HCT116 (cell line): ENCODE measurements around the gene SLC35F1. TPM values are rescaled to one million over a fixed set of nuclear protein-coding genes. Genes with fewer than 3 reads are reported as not detected.

ENCODE experiments used
- ATAC-seq: fragments of 200-7000 bp; cut with Tn5 transposase; 2 replicates; pipeline ENCODE4 v1.9.1; 2020; ENCODE audit warnings: mild to moderate bottlenecking, moderate library complexity
- BruUV-seq: library from RNA; stranded (reverse); fragments of 400-500 nt; replicated peaks from 2 replicates; lab custom pipeline; 2021; lab: Mats Ljungman, UMichigan
- CTCF ChIA-PET: fragments of 300-600 bp; sonication (Branson Sonifier 250); formaldehyde crosslinking; loops from one replicate; lab custom pipeline; 2021; ENCODE audit warnings: antibody characterized with exemption; lab: Charles Lee
- POLR2A ChIA-PET: fragments of 300-600, 350-600 bp; sonication (Branson Sonifier 250); formaldehyde crosslinking; loops from one replicate; lab custom pipeline; 2021; ENCODE audit warnings: antibody characterized with exemption; lab: Charles Lee
- RAD21 ChIA-PET, 2 experiments: fragments of 300-600 bp; sonication (Branson Sonifier 250); formaldehyde crosslinking; loops; one replicate each; lab custom pipeline; 2023; ENCODE audit warnings: low total read pairs in 2 of 2; ENCODE audit not compliant: uncharacterized antibody in 2 of 2, unreplicated experiment in 2 of 2, low non-redundant PET in 1 of 2; lab: Charles Lee
- DNase-seq: peaks from one replicate; pipeline ENCODE4 v3.0.0-alpha.2; 2010; ENCODE audit warnings: low read depth, low spot score
- H2AFZ ChIP-seq: fragments of 200-600 bp; shearing (Covaris generic), sonication (generic); 2 replicates; pipeline ENCODE4 v1.6.1; 2017; ENCODE audit warnings: low read depth, mixed run types, mixed read lengths, antibody characterized with exemption, low read length; ENCODE audit not compliant: poor library complexity, severe bottlenecking
- H3K27ac ChIP-seq: 2 replicates; pipeline ENCODE4 v1.5.1; 2012; ENCODE audit warnings: low read depth, low read length
- H3K27me3 ChIP-seq: fragments of 200-600 bp; sonication (generic); 2 replicates; pipeline ENCODE4 v1.6.1; 2016; ENCODE audit warnings: mixed run types, low read length, mixed read lengths; ENCODE audit not compliant: insufficient read depth
- H3K36me3 ChIP-seq, 2 experiments: fragments of 200-500 bp in 1 of 2; fragments of 200-600 bp in 1 of 2; sonication (Bioruptor generic) in 1 of 2; sonication (generic) in 1 of 2; 2 replicates each; pipeline versions ENCODE4 v1.5.1 to v1.6.1; 2014 to 2016; ENCODE audit warnings: low read length in 2 of 2, inconsistent platforms in 1 of 2, mixed read lengths in 1 of 2, mixed run types in 1 of 2; ENCODE audit not compliant: insufficient read depth in 2 of 2, control insufficient read depth in 1 of 2
- H3K4me1 ChIP-seq, 2 experiments: fragments of 200-600 bp in 1 of 2; sonication (generic) in 1 of 2; 2 replicates each; pipeline versions ENCODE4 v1.5.1 to v1.6.1; 2012 to 2017; ENCODE audit warnings: low read length in 2 of 2, inconsistent platforms in 1 of 2, mild to moderate bottlenecking in 1 of 2, mixed read lengths in 1 of 2, mixed run types in 1 of 2, moderate library complexity in 1 of 2; ENCODE audit not compliant: insufficient read depth in 2 of 2, control insufficient read depth in 1 of 2
- H3K4me2 ChIP-seq: fragments of 200-600 bp; sonication (generic); 2 replicates; pipeline ENCODE4 v1.6.1; 2017; ENCODE audit warnings: mixed run types, low read length, mixed read lengths
- H3K4me3 ChIP-seq, 2 experiments: fragments of 200-600 bp in 1 of 2; sonication (generic) in 1 of 2; replicated peaks in 1 of 2; 2 replicates each; pipeline ENCODE4 v1.5.1; 2011 to 2016; ENCODE audit warnings: low read length in 2 of 2, control low read depth in 1 of 2, low read depth in 1 of 2, mild to moderate bottlenecking in 1 of 2, mixed read lengths in 1 of 2, mixed run types in 1 of 2
- H3K79me2 ChIP-seq: fragments of 200-600 bp; sonication (generic); 2 replicates; pipeline ENCODE4 v1.6.1; 2017; ENCODE audit warnings: mild to moderate bottlenecking, mixed run types, low read length, moderate library complexity, mixed read lengths; ENCODE audit not compliant: insufficient read depth
- H3K9ac ChIP-seq: fragments of 200-600 bp; sonication (generic); 2 replicates; pipeline ENCODE4 v1.6.1; 2016; ENCODE audit warnings: low read length, mixed read lengths
- H3K9me2 ChIP-seq: fragments of 200-600 bp; sonication (generic), shearing (Covaris generic); 2 replicates; pipeline ENCODE4 v1.6.1; 2017; ENCODE audit warnings: mixed run types, mild to moderate bottlenecking, moderate library complexity; ENCODE audit not compliant: insufficient read depth
- H3K9me3 ChIP-seq, 2 experiments: fragments of 200-500 bp in 1 of 2; fragments of 200-600 bp in 1 of 2; sonication (Bioruptor generic) in 1 of 2; sonication (generic) in 1 of 2; 2 replicates each; pipeline ENCODE4 v1.6.1; 2014 to 2017; ENCODE audit warnings: low read length in 2 of 2, mixed read lengths in 2 of 2, inconsistent platforms in 1 of 2, low read depth in 1 of 2, mild to moderate bottlenecking in 1 of 2, mixed run types in 1 of 2, moderate library complexity in 1 of 2; ENCODE audit not compliant: control insufficient read depth in 1 of 2, insufficient read depth in 1 of 2
- H4K20me1 ChIP-seq: fragments of 200-600 bp; sonication (generic), shearing (Covaris generic); 2 replicates; pipeline ENCODE4 v1.6.1; 2017; ENCODE audit warnings: mixed run types, mild to moderate bottlenecking, moderate library complexity; ENCODE audit not compliant: insufficient read depth
- ATF3 ChIP-seq: IDR thresholded peaks from 2 replicates; pipeline ENCODE4 v1.6.1; 2012
- EGR1 ChIP-seq: IDR thresholded peaks from 2 replicates; pipeline ENCODE4 v1.6.1; 2012; ENCODE audit warnings: low read depth
- EZH2phosphoT487 ChIP-seq: fragments of 200-600 bp; IDR thresholded peaks from 2 replicates; pipeline ENCODE4 v1.6.1; 2018; ENCODE audit warnings: antibody characterized with exemption, borderline replicate concordance
- RAD21 ChIP-seq: IDR thresholded peaks from 2 replicates; pipeline ENCODE4 v1.6.1; 2012; ENCODE audit warnings: low read depth, mild to moderate bottlenecking
- TCF7L2 ChIP-seq: IDR thresholded peaks from 2 replicates; pipeline ENCODE4 v1.7.0; 2011; ENCODE audit warnings: borderline replicate concordance, inconsistent platforms; ENCODE audit not compliant: insufficient read depth, insufficient read length; ENCODE audit errors: extremely low read depth
- ZFX ChIP-seq: fragments of 450-650 bp; IDR thresholded peaks from 2 replicates; pipeline ENCODE4 v1.6.1; 2017
- intact Hi-C: fragments of 100-400 bp; cut with micrococcal nuclease; formaldehyde crosslinking; loops from 2 replicates; pipeline ENCODE4 v1.10.0; 2022
- total RNA-seq: library from RNA; stranded (reverse); gene quantifications from one replicate; pipeline ENCODE4 v1.2.1, GENCODE V29; 2021; ENCODE audit not compliant: unreplicated experiment
- TF ChIP-seq, protein P1 (sequence below): IDR thresholded peaks from 2 replicates; pipeline ENCODE4 v1.6.1; 2011; ENCODE audit warnings: mild to moderate bottlenecking, low read length, moderate library complexity; ENCODE audit not compliant: insufficient replicate concordance; ENCODE audit errors: extremely low read depth
- TF ChIP-seq, protein P2 (sequence below): IDR thresholded peaks from 2 replicates; pipeline ENCODE4 v1.6.1; 2012; ENCODE audit warnings: low read depth
- TF ChIP-seq, protein P3 (sequence below), 3 experiments: fragments of 200-600 bp in 1 of 3; sonication (generic) in 1 of 3; IDR thresholded peaks in 2 of 3; conservative IDR thresholded peaks in 1 of 3; 2 replicates each; pipeline ENCODE4 v1.5.1; 2012 to 2017; ENCODE audit warnings: low read depth in 2 of 3, low read length in 2 of 3, antibody characterized with exemption in 1 of 3, borderline replicate concordance in 1 of 3, control low read depth in 1 of 3, mild to moderate bottlenecking in 1 of 3, mixed read lengths in 1 of 3, mixed run types in 1 of 3, moderate library complexity in 1 of 3; ENCODE audit not compliant: insufficient read depth in 1 of 3

Gene SLC35F1
- total RNA-seq, 1 experiment from 2014 or later: 0.07 TPM

- Histone ChIP-seq H3K4me2 (no peak overlapping the region), H3K4me3 (no peak overlapping the region), H3K36me3 (no peaks in the 10 kb centered on the region), H3K9me3 (no peaks in the 10 kb centered on the region), H3K4me1 (no peaks in the 10 kb centered on the region), H3K9ac (no peak overlapping the region), H3K27me3 (no peaks in the 10 kb centered on the region), H3K27ac (no peak overlapping the region), H3K79me2 (no peaks in the 10 kb centered on the region), H2AFZ (no peak overlapping the region), H3K9me2 (no peaks in the 10 kb centered on the region), H4K20me1 (no peaks in the 10 kb centered on the region)
- BruUV-seq: no TSS peak
- ChIA-PET CTCF (no interaction called here), RAD21 (no interaction called here), POLR2A (no interaction called here)
- ATAC-seq (no peak), DNase-seq (no peak)
- intact Hi-C loops: no loop called here
- no peak for TF ChIP-seq ZFX
Observed at GRCh38 chr6:118295336-118295735, 388.3 kb downstream of the SLC35F1 start.

DNA sequence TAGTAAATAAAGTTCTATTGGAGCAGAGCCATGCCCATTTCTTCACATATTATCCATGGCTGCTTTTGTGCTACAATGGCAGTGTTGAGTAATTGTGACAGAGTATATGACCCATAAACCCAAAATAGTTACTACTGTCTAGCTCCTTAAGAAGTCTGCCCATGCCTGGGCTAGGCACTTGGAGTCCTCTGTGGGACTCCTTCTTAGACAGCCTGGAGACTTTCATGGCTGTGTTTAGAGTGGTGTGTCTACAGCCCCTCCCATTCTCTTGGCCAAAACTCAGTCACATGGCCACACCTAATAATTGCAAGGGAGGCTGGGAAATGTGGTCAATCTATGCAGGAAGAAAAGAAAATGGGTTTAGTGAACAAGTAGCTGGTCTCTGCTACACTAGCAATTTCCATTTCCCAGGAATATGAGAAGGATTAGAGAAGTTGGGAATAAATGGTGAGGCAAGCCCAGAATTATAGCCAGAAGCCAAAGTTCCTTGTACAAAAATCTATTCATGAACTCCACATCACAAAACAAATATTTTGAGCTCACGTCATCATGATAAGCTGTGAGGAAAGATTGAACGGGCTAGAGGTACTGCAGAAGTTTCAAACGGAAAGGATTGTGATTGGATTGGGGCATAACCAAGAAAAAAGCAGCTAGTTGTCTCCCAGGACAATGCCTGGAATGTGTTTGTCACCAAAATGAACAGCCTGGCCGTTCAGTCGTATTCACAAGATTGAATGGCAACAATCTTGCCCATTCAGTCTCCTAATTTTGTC is 389.3 kb downstream of the SLC35F1 start:
- CTCF ChIA-PET: no interaction called here
- intact Hi-C loops: no loop called here
- POLR2A ChIA-PET: no interaction called here
- Histone ChIP-seq H3K9me3 (no peaks in the 10 kb centered on the region), H3K36me3 (no peaks in the 10 kb centered on the region), H3K9me2 (no peaks in the 10 kb centered on the region), H3K79me2 (no peaks in the 10 kb centered on the region), H3K27me3 (no peaks in the 10 kb centered on the region), H2AFZ (no peak overlapping the region), H4K20me1 (no peaks in the 10 kb centered on the region), H3K9ac (no peak overlapping the region), H3K4me2 (no peak overlapping the region), H3K27ac (no peak overlapping the region), H3K4me3 (no peak overlapping the region), H3K4me1 (no peaks in the 10 kb centered on the region)
- RAD21 ChIA-PET: no interaction called here
- no peak for DNase-seq
- BruUV-seq: no TSS peak
- ATAC-seq: no peak
- TF ChIP-seq, protein P1, sequence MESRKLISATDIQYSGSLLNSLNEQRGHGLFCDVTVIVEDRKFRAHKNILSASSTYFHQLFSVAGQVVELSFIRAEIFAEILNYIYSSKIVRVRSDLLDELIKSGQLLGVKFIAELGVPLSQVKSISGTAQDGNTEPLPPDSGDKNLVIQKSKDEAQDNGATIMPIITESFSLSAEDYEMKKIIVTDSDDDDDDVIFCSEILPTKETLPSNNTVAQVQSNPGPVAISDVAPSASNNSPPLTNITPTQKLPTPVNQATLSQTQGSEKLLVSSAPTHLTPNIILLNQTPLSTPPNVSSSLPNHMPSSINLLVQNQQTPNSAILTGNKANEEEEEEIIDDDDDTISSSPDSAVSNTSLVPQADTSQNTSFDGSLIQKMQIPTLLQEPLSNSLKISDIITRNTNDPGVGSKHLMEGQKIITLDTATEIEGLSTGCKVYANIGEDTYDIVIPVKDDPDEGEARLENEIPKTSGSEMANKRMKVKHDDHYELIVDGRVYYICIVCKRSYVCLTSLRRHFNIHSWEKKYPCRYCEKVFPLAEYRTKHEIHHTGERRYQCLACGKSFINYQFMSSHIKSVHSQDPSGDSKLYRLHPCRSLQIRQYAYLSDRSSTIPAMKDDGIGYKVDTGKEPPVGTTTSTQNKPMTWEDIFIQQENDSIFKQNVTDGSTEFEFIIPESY: no peak
- no peak for TF ChIP-seq ATF3
- TF ChIP-seq, protein P2, sequence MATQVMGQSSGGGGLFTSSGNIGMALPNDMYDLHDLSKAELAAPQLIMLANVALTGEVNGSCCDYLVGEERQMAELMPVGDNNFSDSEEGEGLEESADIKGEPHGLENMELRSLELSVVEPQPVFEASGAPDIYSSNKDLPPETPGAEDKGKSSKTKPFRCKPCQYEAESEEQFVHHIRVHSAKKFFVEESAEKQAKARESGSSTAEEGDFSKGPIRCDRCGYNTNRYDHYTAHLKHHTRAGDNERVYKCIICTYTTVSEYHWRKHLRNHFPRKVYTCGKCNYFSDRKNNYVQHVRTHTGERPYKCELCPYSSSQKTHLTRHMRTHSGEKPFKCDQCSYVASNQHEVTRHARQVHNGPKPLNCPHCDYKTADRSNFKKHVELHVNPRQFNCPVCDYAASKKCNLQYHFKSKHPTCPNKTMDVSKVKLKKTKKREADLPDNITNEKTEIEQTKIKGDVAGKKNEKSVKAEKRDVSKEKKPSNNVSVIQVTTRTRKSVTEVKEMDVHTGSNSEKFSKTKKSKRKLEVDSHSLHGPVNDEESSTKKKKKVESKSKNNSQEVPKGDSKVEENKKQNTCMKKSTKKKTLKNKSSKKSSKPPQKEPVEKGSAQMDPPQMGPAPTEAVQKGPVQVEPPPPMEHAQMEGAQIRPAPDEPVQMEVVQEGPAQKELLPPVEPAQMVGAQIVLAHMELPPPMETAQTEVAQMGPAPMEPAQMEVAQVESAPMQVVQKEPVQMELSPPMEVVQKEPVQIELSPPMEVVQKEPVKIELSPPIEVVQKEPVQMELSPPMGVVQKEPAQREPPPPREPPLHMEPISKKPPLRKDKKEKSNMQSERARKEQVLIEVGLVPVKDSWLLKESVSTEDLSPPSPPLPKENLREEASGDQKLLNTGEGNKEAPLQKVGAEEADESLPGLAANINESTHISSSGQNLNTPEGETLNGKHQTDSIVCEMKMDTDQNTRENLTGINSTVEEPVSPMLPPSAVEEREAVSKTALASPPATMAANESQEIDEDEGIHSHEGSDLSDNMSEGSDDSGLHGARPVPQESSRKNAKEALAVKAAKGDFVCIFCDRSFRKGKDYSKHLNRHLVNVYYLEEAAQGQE: no peak
- no peak for TF ChIP-seq EZH2phosphoT487
- no peak for TF ChIP-seq TCF7L2
- TF ChIP-seq, protein P3, sequence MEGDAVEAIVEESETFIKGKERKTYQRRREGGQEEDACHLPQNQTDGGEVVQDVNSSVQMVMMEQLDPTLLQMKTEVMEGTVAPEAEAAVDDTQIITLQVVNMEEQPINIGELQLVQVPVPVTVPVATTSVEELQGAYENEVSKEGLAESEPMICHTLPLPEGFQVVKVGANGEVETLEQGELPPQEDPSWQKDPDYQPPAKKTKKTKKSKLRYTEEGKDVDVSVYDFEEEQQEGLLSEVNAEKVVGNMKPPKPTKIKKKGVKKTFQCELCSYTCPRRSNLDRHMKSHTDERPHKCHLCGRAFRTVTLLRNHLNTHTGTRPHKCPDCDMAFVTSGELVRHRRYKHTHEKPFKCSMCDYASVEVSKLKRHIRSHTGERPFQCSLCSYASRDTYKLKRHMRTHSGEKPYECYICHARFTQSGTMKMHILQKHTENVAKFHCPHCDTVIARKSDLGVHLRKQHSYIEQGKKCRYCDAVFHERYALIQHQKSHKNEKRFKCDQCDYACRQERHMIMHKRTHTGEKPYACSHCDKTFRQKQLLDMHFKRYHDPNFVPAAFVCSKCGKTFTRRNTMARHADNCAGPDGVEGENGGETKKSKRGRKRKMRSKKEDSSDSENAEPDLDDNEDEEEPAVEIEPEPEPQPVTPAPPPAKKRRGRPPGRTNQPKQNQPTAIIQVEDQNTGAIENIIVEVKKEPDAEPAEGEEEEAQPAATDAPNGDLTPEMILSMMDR (IDR thresholded peaks at IDR 0.05 in 2 of 3, conservative IDR thresholded peaks at IDR 0.05 in 1 of 3; ENCODE audit: borderline replicate concordance in 1 of 3, insufficient read depth in 1 of 3, low read depth in 2 of 3, low read length in 2 of 3): no peak
- TF ChIP-seq RAD21: no peak
- TF ChIP-seq EGR1: no peak
- TF ChIP-seq ZFX: no peak
